ENCODE measurements around the gene FGGY. TPM values are rescaled to one million over a fixed set of nuclear protein-coding genes. Genes with fewer than 3 reads are reported as not detected.

FGGY gene
- total and polyA plus RNA-seq, 4 donors: 9.0 to 44.4 (median 21.1) TPM

DNA sequence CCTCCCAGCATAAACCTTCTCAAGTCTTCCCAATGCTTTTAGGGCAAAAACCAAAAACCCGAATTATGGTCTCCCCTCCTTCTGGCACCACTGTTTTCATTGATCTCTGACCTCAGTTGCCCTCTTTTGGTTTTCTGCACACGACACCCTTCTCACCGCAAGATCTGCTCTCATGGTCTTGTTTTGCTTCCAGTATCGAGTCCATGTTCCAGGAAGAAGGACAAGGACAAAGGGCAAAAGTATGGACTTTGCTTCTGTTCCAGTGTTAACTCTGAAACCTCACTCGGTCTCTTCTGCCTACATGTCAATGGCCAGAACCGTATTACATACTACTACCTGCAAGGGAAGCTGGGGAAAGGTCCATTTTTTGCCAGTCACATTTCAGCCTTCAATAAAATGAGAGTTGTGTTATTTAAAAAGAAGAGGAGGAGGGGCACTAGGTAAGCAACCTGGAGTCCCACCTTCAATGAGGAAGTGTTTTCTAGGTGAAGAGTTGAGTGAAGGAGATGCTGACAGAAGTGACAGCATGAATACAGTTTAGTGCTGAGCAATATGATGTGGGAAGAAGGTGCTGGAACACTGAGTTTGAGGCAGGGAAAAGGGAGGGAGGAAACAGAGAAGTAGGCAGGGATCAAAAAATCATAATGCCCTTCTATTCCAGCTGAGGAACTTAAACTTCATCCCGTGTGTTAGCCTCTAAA lies 183.4 kb downstream of the FGGY start:
- H3K4me1 ChIP-seq (ENCODE audit: control insufficient read depth, insufficient read depth, low read length): no peaks in the 10 kb centered on the region

DNA sequence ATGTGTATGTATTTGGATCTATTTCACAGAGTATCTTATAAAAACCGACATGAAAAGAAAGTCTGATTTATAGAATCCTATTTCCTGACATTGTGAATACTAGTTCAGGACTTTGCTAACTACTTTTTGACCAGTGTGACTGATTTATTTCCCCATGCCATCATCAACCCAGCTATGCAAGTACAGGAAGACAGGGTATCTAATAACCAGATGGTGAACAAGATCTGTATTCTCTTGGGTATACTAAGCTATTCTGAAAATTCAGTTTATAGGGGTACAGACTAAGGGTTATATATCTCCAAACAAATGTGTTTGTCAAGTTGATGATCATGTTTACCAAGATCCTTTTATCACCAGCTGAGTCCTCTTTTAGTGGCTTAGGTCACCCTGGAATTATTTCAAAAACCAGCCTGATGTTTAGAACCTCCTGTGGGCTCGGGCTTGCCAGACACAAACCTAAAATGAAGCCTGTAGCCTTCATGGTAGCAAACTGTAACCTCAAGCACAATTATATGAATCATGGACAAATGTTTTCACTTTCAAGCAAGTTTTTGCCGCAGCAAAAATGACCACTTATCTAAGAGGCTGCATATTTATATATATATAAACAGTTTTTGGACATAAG lies 185.1 kb downstream of the FGGY start:
- WGBS (ENCODE audit: insufficient coverage): no CpG with 5 or more reads among the region's 3 CpGs
- Histone ChIP-seq H3K27me3 (ENCODE audit: control insufficient read depth, insufficient read depth, low read length) (no peaks in the 10 kb centered on the region), H3K36me3 (ENCODE audit: control insufficient read depth, insufficient read depth, low read length) (no peaks in the 10 kb centered on the region), H3K4me3 (ENCODE audit: low read depth, low read length) (no peak overlapping the region), H3K4me1 (ENCODE audit: control insufficient read depth, insufficient read depth, low read length) (no peaks in the 10 kb centered on the region), H3K27ac (ENCODE audit: low read depth, low read length) (no peak overlapping the region), H3K9me3 (ENCODE audit: control insufficient read depth, insufficient read depth, low read length) (no peaks in the 10 kb centered on the region)
- DNase-seq (ENCODE audit: low read depth in 4 of 6, low spot score in 6 of 6): no peak

More for the DNA sequence above, 183.4 kb downstream of the FGGY start:
- Histone ChIP-seq H3K36me3 (ENCODE audit: control insufficient read depth, insufficient read depth, low read length) (no peaks in the 10 kb centered on the region), H3K27ac (ENCODE audit: low read depth, low read length) (no peak overlapping the region), H3K9me3 (ENCODE audit: control insufficient read depth, insufficient read depth, low read length) (no peaks in the 10 kb centered on the region), H3K4me3 (ENCODE audit: low read depth, low read length) (no peak overlapping the region), H3K27me3 (ENCODE audit: control insufficient read depth, insufficient read depth, low read length) (no peaks in the 10 kb centered on the region)
- WGBS (ENCODE audit: insufficient coverage): 100% methylated on average over 4 of the region's 7 CpGs
- DNase-seq (ENCODE audit: low read depth in 4 of 6, low spot score in 6 of 6): no peak

DNA sequence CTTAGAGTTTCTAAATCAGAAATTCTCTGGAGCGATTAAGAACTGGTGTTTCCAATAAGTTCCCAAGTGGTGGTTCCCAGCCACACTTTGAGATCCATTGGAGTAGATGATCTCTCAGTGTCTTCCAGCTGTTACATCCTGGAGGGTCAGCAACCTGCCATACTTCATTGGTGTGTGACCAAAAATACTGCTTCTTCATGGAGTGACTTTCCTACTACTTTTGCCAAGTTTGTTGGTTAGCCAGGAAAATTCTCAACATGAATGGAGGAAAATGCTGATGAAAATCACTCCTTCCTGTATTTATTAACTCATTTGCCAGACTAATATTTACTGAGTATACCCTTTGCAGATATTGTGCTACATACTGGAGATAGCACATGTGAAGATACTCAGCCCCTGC lies 186.1 kb downstream of the FGGY start:
- Histone ChIP-seq H3K36me3 (ENCODE audit: control insufficient read depth, insufficient read depth, low read length) (no peaks in the 10 kb centered on the region), H3K9me3 (ENCODE audit: control insufficient read depth, insufficient read depth, low read length) (no peaks in the 10 kb centered on the region), H3K4me3 (ENCODE audit: low read depth, low read length) (no peak overlapping the region), H3K4me1 (ENCODE audit: control insufficient read depth, insufficient read depth, low read length) (no peaks in the 10 kb centered on the region), H3K27ac (ENCODE audit: low read depth, low read length) (no peak overlapping the region), H3K27me3 (ENCODE audit: control insufficient read depth, insufficient read depth, low read length) (no peaks in the 10 kb centered on the region)
- 86% methylated on average over 1 of the region's 1 CpG for WGBS (ENCODE audit: insufficient coverage)
- DNase-seq (ENCODE audit: low read depth in 4 of 6, low spot score in 6 of 6): no peak

DNA sequence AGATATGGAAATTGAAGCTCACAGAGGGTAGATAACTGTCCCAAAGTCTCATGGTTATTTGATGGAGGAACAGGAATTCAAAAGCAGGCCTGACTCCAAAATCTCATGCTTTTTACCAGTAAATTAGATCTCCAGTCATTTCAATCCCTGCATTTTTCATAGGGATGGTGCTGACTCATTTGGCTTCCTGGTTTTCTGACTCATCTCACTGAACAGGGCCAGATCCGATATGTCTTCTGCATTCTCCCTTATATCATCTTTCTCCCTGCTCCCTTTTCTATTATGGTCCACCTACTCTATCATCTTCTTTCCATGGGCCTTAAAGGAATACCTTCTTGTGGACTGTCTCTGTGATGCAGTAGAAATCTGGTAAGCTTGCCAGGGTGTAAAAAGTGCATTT lies 187.2 kb downstream of the FGGY start:
- Histone ChIP-seq H3K4me1 (ENCODE audit: control insufficient read depth, insufficient read depth, low read length) (no peaks in the 10 kb centered on the region), H3K4me3 (ENCODE audit: low read depth, low read length) (no peak overlapping the region), H3K27me3 (ENCODE audit: control insufficient read depth, insufficient read depth, low read length) (no peaks in the 10 kb centered on the region), H3K27ac (ENCODE audit: low read depth, low read length) (no peak overlapping the region), H3K36me3 (ENCODE audit: control insufficient read depth, insufficient read depth, low read length) (no peaks in the 10 kb centered on the region), H3K9me3 (ENCODE audit: control insufficient read depth, insufficient read depth, low read length) (no peaks in the 10 kb centered on the region)
- no peak for DNase-seq (ENCODE audit: low read depth in 4 of 6, low spot score in 6 of 6)
- WGBS (ENCODE audit: insufficient coverage): no CpG with 5 or more reads among the region's 1 CpG

DNA sequence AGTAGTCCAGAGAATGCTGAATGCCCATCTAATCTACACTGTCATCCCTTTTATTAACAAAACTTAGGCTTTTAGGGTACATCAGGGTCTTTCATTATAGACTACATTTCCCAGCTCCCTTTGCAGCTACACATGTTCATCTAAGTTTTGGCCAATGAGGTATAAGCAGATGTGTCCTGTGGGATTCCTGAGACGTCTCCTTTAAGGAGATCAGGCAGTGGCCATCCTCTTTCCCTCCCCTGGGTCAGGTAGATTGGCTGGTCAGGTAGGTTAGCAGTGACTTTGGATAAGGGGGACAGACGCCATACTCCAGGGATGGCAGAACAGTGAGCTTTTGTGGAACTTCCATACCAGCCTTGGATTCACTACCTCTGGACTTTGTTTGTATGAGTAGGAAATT lies 188.3 kb downstream of the FGGY start:
- H3K27me3 ChIP-seq (ENCODE audit: control insufficient read depth, insufficient read depth, low read length): no peaks in the 10 kb centered on the region
- H3K4me1 ChIP-seq (ENCODE audit: control insufficient read depth, insufficient read depth, low read length): no peaks in the 10 kb centered on the region
- no peaks in the 10 kb centered on the region for H3K36me3 ChIP-seq (ENCODE audit: control insufficient read depth, insufficient read depth, low read length)
- H3K4me3 ChIP-seq (ENCODE audit: low read depth, low read length): no peak overlapping the region
- H3K9me3 ChIP-seq (ENCODE audit: control insufficient read depth, insufficient read depth, low read length): no peaks in the 10 kb centered on the region
- WGBS (ENCODE audit: insufficient coverage): 100% methylated on average over 1 of the region's 2 CpGs
- no peak for DNase-seq (ENCODE audit: low read depth in 4 of 6, low spot score in 6 of 6)
- H3K27ac ChIP-seq (ENCODE audit: low read depth, low read length): no peak overlapping the region

DNA sequence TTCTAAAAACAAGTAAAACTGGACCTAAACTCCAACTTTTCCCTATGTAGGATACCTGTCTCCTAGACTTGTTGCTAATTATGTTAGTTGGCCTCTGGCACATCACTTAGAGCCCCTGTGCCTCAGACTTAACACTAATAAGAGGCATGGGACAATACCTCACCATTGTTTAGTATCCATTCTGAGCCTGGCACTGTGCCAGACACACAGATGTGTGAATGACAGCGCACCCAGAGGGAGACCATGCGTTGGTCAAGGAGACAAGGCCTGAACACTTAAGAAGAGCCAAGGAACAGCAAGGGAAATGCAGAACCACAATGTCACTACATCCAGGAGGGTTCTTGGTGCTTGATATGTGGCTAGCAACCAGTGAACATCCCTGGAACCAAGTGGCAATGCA lies 189.1 kb downstream of the FGGY start:
- no peaks in the 10 kb centered on the region for H3K27me3 ChIP-seq (ENCODE audit: control insufficient read depth, insufficient read depth, low read length)
- H3K4me3 ChIP-seq (ENCODE audit: low read depth, low read length): no peak overlapping the region
- no peaks in the 10 kb centered on the region for H3K4me1 ChIP-seq (ENCODE audit: control insufficient read depth, insufficient read depth, low read length)
- no peak for DNase-seq (ENCODE audit: low read depth in 4 of 6, low spot score in 6 of 6)
- no peak overlapping the region for H3K27ac ChIP-seq (ENCODE audit: low read depth, low read length)
- H3K9me3 ChIP-seq (ENCODE audit: control insufficient read depth, insufficient read depth, low read length): no peaks in the 10 kb centered on the region
- WGBS (ENCODE audit: insufficient coverage): no CpG with 5 or more reads among the region's 2 CpGs
- H3K36me3 ChIP-seq (ENCODE audit: control insufficient read depth, insufficient read depth, low read length): no peaks in the 10 kb centered on the region

DNA sequence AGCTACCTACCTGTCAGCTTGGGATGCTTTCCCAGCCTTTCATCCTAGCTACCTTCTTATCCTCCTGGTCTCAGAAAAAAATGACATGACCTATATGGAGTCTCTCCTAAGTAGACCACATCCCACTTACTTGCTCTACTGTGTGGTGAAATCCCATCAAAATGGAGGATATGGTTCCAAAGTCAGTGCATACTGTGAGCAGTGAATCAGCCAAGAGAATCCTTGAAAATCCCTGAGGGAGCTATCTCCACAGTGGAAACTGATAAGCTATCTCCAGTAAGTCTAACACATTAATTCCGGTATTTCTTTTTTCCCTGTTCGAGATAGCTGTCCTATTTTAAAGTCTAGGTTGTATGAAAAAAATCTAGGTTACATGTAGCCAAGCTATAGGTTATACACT lies 189.7 kb downstream of the FGGY start:
- H3K4me3 ChIP-seq (ENCODE audit: low read depth, low read length): no peak overlapping the region
- no peaks in the 10 kb centered on the region for H3K9me3 ChIP-seq (ENCODE audit: control insufficient read depth, insufficient read depth, low read length)
- H3K27me3 ChIP-seq (ENCODE audit: control insufficient read depth, insufficient read depth, low read length): no peaks in the 10 kb centered on the region
- H3K4me1 ChIP-seq (ENCODE audit: control insufficient read depth, insufficient read depth, low read length): no peaks in the 10 kb centered on the region
- H3K27ac ChIP-seq (ENCODE audit: low read depth, low read length): no peak overlapping the region
- H3K36me3 ChIP-seq (ENCODE audit: control insufficient read depth, insufficient read depth, low read length): no peaks in the 10 kb centered on the region
- DNase-seq (ENCODE audit: low read depth in 4 of 6, low spot score in 6 of 6): no peak
- no CpG with 5 or more reads among the region's 2 CpGs for WGBS (ENCODE audit: insufficient coverage)

DNA sequence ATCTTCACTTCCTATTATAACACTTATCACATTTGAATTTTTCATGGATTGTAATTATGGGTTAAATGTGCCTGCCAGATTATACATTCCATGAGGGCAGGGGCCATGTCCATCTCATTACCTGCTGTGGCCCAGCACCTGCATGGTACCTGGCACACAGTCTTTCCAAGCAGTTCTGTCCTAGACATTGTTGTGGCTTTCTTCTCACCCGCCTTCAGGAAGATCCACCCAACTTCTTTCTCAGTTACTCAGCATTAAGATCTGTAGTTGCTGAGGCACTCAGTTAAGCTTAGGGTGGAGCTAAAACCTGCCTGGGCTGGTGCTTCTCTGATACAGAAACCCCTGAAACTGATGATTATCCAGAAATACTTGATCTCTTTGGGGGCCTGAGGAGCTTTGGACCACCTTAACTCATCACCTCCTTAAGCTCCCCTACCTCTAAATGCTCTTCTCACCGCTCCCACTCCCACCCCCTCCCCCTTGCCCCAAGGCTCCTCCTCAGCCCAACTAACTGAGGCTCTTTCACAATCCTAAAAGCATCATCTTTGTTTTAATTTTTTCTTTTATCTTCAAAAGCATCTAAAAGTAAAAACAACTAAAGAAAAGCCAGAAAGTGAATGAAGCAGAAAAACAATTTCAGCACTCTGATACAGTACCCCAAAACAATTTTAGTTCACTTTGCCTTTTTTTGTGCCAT lies 190.6 kb downstream of the FGGY start:
- Histone ChIP-seq H3K27me3 (ENCODE audit: control insufficient read depth, insufficient read depth, low read length) (no peaks in the 10 kb centered on the region), H3K4me1 (ENCODE audit: control insufficient read depth, insufficient read depth, low read length) (no peaks in the 10 kb centered on the region), H3K36me3 (ENCODE audit: control insufficient read depth, insufficient read depth, low read length) (no peaks in the 10 kb centered on the region), H3K27ac (ENCODE audit: low read depth, low read length) (no peak overlapping the region), H3K9me3 (ENCODE audit: control insufficient read depth, insufficient read depth, low read length) (no peaks in the 10 kb centered on the region), H3K4me3 (ENCODE audit: low read depth, low read length) (no peak overlapping the region)
- DNase-seq (ENCODE audit: low read depth in 4 of 6, low spot score in 6 of 6): no peak
- WGBS (ENCODE audit: insufficient coverage): 72% methylated on average over 2 of the region's 2 CpGs

DNA sequence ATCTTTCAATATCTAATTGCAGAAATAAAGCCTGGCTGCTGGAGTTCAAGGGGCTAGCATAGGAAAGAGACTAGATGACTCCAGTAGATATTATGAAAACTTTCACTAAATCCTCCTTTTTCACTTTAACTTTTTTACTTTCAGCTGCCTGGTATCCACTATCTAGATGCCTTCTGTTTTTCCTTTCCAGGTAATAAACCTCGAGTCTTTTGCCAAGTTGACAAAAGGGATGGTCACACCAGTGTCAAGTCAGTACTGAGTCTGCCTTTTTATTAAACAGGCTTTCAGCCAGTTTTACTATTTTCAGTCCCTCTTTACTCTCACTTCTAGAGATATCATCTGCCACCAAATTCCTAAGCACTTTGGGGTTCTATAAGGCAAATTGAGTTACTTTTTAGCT lies 195.6 kb downstream of the FGGY start:
- no peak overlapping the region for H3K4me3 ChIP-seq (ENCODE audit: low read depth, low read length)
- 75% methylated on average over 1 of the region's 1 CpG for WGBS (ENCODE audit: insufficient coverage)
- no peaks in the 10 kb centered on the region for H3K27me3 ChIP-seq (ENCODE audit: control insufficient read depth, insufficient read depth, low read length)
- no peak for DNase-seq (ENCODE audit: low read depth in 4 of 6, low spot score in 6 of 6)
- H3K4me1 ChIP-seq (ENCODE audit: control insufficient read depth, insufficient read depth, low read length): no peaks in the 10 kb centered on the region
- H3K9me3 ChIP-seq (ENCODE audit: control insufficient read depth, insufficient read depth, low read length): peaks cover 2% of the 10 kb centered on the region
- H3K27ac ChIP-seq (ENCODE audit: low read depth, low read length): no peak overlapping the region
- H3K36me3 ChIP-seq (ENCODE audit: control insufficient read depth, insufficient read depth, low read length): no peaks in the 10 kb centered on the region

Data from spinal cord (tissue), 10 donors.